NCI-H2081 treated with DMSO at 0.1 percent for 48 hours (cell line): Measurements from ENCODE around the gene NWD2.
"Not testable (repeated sequence)": the region's sequence is repeated elsewhere in the genome, so short reads cannot be mapped to it uniquely, and the experiment has no call there.

Experiments
- DNase-seq: peaks from one replicate; lab custom pipeline; 2025; lab: John Stamatoyannopoulos, UW

The NWD2 gene

DNA sequence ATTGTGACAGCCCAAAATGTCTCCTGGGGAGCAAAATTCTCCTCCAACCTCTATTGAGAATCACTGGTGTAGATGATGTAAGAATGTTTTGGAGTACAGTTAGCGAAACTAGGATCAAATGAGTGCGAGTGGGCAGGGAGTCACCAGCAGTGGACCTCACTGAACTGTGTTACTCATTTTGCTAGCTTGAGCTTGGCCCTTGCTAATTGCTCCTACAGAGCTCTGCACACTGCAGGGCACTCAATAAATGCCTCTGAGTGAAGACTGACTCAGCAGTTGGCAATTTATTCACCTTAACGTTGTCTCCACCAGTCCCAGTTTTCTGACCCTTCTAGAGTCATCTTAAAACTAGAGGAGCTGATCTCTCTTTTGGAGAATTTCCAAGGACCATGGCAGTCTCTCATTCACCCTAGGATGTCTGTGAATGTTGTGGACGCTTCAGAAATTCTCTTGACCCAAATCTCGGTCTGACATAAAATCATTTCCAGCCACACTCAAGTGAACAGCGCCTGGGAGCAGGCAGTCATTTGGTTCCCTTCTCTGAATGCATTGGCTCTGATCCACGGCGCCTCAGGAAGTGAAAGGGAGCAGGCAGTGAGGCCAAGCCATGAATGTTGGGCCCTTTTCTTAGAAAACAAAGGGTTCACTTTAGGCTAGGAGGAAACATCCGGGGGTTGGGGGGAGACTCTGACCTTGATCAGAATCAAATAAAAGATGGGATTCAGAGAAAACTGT, 148.1 kb downstream of the NWD2 start:
- no peak for DNase-seq

DNA sequence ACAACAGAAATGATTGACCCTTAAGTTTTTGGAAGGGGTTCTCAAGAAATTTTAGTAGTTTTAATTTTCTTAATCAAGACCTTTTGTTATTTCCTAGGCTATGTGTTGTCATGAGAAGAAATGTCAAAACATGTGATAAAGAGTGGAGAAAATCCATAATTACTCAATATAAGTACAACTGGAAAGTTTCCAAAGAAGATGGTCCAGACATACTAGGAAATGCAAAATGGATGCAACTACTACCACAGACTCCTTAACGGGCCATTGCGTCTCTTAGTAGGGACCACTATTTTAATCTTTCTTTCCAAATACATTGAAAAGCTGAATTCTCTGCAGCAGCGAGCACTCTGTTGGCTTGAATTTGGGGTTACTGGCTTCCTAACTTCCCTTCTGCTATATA, 148.8 kb downstream of the NWD2 start:
- no peak for DNase-seq

DNA sequence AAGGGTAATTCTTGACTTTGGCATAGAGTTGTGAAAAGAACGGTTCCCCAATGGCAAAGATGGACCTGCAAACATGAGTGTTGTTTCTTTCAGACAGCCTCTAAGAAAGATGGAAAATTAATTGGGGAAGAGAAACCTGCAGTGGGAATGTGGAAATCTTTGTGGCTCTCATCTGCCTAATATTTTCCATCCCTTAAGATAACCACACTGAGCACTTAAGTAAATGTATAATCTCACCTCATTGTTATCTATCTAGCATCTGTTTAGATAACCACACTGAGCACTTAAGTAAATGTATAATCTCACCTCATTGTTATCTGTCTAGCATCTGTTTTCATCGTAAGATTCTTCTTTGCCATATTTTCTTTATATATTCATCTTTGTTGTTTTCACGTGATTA, 149.3 kb downstream of the NWD2 start:
- no peak for DNase-seq

DNA sequence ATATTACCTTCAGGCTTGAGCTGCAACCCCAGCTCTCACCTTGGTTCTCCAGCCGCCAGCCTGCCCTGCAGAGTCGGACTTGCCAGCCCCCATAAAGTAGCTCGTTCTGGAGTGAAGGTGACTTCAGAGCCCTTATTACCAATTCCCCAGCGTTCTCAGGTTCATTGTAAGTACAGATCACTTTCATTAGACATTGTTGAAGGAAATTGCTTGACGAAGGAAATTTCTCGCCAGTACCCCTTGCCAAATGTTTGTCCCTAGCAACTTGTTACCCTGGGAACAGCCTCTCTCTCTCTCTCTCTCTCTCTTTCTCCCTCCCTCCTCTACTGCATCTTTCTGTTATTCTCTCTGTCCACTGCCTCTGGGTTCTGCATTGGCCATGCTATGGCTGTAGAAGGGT, 153.0 kb downstream of the NWD2 start:
- no peak for DNase-seq

DNA sequence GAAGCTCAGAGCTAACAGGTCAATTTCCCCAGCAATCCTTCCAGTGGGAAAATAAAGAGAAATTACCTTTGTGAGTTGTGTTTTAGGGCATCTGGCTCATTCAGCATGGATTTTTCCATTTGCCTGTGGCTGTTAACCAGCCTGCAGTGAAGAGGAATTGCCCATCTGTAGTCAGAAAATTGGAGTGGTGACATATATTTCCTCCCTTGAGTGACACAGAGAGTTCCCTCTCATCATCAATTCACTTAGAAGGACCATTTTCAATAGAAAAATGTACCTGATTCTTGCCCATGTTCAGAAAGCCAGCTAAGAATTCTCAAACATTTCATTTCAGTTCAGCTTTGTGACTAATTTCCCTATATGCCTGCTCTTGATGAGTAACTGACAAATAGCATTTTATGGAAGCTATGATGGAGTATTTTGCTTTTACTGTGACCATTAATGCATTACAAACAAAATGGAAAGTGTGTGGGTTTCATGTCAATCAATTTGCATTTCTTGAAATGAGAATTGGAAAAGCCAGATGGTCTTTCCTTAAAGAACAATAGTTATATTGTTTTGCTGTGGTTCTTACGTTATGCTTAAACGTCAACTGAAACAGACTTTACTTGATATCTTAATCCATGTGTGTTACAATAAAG, 155.8 kb downstream of the NWD2 start:
- no peak for DNase-seq

DNA sequence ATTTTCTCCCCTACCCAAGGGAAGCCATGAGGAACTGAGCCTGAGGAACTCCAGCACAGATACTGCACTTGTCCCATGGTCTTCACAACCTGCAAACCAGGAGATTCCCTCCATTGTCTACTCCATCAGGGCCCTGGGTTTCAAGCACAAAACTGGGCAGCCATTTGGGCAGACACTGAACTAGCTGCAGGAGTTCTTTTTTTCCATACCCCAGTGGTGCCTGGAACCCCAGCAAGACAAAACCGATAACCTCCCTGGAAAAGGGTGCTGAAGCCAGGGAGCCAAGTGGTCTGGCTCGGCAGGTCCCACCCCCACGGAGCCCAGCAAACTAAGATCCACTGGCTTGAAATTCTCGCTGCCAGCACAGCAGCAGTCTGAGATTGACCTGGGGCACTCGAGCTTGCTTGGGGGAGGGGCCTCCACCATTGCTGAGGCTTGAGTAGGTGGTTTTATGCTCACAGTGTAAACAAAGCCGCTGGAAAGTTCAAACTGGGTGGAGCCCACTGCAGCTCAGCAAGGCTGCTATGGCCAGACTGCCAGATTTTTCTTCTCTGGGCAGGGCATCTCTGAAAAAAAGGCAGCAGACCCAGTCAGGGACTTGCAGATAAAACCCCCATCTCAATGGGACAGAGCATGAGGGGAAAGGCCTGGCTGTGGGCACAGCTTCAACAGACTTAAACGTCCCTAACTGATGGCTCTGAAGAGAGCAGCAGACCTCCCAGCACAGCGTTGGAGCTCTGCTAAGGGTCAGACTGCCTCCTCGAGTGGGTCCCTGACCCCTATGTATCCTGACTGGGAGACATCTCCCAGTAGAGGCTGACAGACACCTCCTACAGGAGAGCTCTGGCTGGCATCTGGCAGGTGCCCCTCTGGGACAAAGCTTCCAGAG, 163.6 kb downstream of the NWD2 start:
- not testable (repeated sequence) for DNase-seq

DNA sequence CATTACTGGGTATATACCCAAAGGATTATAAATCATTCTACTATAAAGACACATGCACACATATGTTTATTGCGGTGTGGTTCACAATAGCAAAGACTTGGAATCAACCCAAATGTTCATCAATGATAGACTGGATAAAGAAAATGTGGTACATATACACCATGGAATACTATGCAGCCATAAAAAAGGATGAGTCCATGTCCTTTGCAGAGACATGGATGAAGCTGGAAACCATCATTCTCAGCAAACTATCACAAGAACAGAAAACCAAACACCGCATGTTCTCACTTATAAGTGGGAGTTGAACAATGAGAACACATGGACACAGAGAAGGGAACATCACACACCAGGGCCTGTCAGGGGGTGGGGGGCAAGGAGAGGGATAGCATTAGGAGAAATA, 169.1 kb downstream of the NWD2 start:
- not testable (repeated sequence) for DNase-seq

DNA sequence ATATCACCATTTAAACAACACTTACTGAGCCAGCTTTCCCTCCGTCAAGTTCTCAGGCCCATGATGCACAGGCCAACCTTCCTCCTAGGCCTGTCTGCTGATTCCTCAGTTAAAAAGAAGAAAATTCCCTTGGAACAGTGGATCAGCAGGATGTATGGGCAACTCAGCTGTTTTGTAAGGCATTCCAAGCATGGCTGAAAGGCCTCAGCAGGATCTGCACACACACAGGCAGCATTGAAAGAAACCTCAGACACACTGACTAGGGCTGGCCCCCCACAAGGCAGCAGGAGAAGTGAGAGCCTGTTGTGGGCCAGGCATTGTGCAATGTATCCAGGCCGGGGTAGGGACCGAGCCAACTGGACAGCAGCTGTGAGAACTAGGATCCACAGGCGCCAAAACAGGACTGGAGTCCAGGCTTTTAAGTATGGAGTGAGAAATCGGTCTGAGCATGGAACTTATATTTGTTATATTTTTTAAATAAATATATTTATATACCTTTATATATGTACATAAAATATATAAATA, 171.4 kb downstream of the NWD2 start:
- no peak for DNase-seq

DNA sequence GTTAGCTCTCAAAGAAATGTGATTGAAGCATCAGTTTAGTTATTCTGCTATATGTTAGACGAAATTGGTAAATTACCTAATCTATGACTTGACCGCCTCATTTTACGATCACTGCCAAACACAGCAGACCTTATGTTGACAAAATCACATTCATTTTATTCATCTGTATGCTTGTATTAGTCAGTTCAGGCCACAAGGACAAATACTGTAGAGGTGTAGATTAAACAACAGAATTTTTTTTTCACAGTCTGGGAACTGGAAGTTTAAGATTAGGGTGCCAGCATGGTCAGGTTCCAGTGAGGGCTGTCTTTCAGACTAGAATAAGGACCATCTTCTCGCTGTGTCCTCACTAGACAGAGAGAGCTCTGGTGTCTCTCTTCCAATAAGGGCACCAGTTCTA, 177.1 kb downstream of the NWD2 start:
- DNase-seq = no peak

DNA sequence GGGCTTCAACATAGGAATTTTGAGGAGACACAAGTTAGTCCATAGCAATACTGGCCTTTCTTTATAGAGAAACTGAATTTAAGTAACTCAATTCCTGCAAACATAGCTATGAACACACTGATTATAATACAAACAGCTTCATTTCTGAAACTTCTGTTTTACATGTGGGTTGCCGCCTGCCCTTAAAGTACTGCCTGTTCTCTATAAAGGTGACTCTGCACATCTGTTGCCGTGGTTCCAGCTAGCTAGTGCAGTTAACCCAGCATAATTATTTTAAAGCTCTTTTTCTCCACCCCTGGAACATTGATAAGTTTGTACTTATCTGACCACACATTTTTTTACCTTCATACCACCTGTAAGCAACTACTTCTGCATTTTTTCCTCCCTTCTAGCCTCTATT, 177.6 kb downstream of the NWD2 start:
- no peak for DNase-seq

DNA sequence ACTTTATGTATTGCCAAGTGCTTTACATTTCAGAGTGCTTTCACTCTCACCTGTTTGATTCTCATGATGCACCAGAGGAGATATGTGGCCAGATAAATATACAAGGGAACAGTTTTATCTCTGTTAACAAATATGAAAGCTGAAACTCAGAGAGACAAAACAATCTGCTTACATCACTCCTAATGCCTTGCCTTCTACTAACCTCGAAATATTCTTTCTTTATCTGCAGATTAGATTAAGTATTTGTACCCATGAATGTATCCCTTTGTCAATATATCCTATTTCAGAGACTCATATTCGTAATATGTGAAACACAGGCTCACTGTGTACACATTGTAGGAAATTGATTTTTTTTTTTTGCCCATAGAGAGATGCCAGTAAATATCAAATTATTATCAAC, 178.1 kb downstream of the NWD2 start:
- DNase-seq = no peak

DNA sequence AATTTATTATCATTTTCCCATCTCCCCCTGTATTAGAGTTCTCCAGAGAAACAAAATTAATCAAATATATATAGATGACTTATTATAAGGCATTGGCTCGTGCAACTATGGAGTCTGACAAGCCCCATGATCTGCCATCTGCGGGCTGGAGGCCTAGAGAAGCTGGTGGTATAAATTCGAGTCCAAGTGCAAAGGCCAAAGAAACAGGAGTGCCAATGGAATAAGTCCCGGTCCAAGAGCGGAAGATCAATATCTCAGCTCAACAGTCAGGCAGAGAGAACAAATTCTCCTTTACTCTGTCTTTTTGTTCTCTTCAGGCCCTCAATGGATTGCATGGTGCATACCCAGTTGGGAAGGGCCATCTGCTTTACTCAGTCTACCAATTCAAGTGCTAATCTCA, 178.8 kb downstream of the NWD2 start:
- no peak for DNase-seq

DNA sequence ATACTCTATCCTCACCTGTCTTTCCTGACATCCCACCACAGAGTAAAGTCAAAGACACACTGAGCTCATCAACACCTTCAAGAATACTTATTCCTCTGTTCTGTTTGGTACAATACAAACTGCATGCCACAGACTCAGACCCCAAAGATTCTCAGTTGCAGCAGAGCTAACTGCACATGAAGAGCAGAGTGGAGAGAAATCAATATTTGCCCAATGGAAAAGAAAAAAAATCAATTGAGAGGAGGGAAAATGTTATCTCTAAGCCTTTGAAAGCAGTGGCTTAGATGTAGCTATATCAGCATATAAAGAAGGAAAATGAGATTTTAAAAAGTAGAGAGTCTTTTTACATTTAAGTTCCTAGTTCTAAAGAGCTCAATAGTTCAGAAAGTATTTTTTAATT, 180.2 kb downstream of the NWD2 start:
- no peak for DNase-seq

DNA sequence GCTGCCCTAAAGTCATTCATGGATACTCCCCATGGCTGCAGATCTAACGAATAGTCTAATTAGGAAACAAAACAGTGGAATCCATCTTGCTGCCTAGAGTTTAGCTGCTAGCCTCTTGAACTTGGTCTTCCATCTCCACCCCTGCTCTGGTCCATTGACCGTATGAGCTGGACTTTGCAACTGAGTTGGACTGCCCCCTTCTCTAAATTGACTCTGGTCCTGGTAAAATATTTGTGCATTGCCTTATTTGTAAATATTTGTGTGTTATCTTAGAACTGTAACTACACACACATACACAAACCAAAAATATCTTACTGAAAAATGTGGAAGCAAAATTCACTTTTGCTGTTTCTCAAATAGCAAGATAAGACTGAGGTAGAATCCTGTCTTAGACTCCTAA, 181.3 kb downstream of the NWD2 start:
- DNase-seq = no peak

DNA sequence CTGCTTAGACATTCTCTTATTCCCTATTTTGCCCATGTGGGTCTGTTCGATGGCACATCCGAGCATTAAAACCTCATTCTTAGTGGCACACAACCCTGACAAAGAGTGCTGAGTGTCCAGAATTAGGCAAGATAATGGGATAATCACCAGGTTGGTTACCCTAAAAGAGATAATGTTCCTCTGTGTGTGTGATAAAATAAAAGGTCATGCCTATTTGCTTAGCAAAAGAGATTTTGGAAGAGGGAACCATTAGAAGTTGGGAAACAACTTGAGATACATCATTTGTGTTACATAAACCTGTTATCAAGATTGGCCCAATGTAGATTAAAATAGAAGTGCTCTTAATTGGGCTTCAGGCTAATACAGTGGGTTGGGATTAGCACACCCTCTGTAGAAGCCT, 182.7 kb downstream of the NWD2 start:
- DNase-seq = no peak

DNA sequence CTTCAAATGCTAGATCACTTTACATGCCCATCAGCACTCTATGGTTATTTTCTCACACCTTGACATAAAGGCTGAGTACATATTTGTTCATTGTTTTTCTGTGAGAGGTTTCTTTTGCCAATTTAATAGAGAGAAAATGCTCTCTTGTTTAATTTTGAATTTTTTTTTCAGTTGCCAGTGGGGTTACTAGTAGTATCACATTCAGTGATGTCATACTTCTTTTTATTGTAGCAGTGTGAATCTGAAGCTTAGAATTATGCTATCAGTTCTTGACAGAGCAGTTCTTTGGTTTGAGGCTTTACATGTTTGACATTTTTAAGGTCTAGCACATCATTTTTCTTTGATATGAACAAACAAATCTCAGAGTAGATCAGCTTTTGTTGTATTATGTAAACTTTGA, 185.4 kb downstream of the NWD2 start:
- DNase-seq = no peak

DNA sequence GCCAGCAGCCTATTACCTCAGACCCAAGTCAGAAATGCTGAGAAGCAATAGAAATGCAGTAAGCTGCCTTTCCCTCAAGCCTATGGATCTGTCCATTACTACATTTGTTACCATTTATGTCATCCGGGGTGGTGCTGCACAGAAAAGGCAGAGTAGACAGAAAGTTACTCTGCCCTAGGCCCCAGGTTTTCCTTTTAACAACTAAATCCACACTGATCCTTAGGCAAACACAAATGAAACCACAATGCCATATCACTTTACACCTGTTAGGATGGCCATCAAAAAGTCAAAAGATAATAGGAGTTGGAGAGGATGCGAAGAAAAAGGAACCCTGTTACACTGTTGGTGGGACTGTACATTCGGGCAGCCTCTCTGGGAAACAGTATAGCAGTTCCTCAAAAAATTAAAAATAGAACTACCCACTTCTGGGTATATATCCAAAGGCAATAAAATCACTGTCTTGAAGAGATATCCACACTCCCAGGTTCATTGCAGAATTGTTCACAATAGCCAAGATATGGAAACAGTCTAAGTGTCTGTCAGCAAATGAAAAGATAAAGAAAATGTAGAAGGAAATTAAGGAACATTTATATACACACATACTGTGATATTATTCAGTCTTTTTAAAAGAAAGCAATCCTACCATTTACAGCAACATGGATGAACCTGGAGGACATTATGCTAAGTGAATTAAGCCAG, 186.3 kb downstream of the NWD2 start:
- no peak for DNase-seq

DNA sequence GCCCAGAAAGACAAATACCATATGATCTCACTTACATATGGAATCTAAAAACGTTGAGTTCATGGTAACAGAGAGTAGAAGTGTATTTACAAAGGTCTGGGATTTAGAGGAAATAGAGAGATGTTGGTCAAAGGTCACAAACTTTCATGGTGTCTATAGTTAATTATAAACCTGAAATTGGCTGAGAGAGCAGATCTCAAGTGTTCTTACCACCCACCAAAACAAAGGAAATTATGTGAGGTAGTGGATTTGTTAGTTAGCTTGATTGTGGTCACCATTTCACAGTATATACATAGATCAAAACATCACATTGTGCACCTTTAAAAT, 186.8 kb downstream of the NWD2 start:
- DNase-seq = no peak

DNA sequence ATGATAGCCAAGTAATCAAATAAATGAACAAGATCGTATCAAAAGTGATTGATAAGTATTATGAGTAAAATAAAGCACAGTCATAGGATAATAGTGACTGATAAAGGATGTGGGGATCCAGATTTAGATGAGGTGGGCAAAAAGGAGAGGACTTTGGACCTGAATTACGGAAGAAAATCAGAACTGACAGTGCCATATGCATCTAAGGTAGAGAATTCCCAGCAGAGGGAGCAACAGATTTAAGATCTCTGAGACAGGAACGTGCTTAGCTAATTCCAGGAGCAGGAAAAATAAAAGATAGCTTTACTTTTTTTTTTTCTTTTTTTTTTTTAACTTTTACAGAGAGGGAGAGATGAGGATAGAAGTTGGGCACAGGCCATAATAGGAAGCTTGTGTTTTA, 189.9 kb downstream of the NWD2 start:
- no peak for DNase-seq

DNA sequence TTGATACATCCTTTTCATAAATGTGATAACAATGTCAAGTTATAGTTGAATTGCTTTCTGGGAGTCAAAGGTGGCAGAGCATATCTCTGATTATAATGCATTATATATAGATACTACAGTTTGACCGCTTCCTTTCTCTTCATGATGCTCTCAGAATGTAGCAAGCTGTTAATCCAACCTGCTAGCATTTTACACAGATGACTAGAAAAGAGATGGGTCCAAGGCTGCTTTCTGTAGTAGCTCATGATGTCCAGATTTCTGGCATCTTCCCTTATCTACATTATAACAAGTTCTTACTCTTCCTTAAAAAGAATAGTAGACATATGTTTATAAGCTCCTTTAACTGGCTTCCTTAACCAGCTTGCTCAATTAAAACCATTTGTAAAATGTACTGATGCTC, 192.0 kb downstream of the NWD2 start:
- no peak for DNase-seq

DNA sequence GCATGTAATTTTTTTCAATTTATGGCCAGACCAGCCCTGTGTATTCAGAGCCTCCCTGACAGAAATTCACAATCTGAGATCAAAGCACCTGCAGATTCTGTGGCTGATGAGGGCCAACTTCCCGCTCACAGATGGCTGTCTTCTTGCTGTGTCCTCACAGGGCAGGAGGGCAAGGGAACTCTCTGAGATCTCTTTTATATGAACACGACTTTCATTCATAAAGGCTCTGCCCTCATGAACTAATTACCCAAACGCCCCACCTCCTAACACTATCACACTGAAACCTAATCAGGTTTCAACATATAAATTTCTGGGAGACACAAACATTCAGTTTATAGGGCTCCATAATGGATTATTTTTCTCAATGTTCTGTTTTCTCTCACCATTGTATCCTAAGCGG, 192.6 kb downstream of the NWD2 start:
- no peak for DNase-seq

DNA sequence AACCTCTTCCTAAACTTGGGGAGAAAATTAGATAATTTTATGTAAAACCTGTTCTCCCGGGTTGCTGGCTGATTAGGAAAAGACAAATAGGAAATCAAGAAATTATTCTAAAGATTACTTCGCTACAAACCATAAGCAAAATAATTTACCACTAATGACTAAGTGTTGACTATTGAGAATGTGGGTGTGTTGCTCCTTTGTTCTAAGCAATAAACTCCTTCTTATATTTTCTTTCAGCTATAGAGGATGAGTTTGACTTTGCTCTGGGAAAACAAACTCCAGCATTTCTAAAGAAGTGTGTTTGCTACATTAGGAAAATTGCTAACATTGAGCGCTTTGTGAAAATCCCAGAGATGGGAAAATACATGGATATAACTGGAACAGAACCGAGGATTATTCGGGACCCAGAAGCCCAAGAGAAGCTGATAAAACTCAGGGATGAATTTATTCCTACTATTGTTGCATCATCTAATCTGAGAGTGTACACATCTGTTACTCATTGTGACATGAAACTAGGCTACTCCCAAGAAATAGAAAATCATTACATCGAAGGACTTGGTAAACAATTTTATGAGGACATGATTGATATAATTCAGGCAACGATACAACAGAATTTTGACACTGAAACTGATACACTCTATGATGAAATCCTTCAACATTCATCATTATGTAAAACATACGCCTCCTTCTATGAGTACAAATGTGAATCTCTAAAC, 194.2 kb downstream of the NWD2 start:
- DNase-seq = no peak
